NCI-H1417 (cell line): Measurements from ENCODE around the gene CD2AP.
"Not testable (repeated sequence)": the region's sequence is repeated elsewhere in the genome, so short reads cannot be mapped to it uniquely, and the experiment has no call there.

ENCODE experiments used
- DNase-seq, 3 experiments: peaks; one replicate each; lab custom pipeline; 2025; lab: John Stamatoyannopoulos, UW

Gene CD2AP

GRCh38 chr6:47566602-47567001 lies 89.0 kb downstream of the CD2AP start:
- DNase-seq, result not testable (repeated sequence)

- DNase-seq, result no peak
Measured at GRCh38 chr6:47567586-47567985, 90.0 kb downstream of the CD2AP start.

GRCh38 chr6:47571488-47571887 lies 93.9 kb downstream of the CD2AP start:
- DNase-seq, result no peak

GRCh38 chr6:47573109-47573508 lies 95.5 kb downstream of the CD2AP start:
- no peak for DNase-seq

GRCh38 chr6:47574789-47575188 lies 97.2 kb downstream of the CD2AP start:
- DNase-seq, result no peak

- DNase-seq, result no peak
Measured at GRCh38 chr6:47579040-47579439, 101.5 kb downstream of the CD2AP start.

- DNase-seq, result no peak
Measured at GRCh38 chr6:47581591-47581990, 104.0 kb downstream of the CD2AP start.

- no peak for DNase-seq
Measured at GRCh38 chr6:47587493-47587892, 109.9 kb downstream of the CD2AP start.

- peak in 1 of 3 experiments; percentile 30 for DNase-seq
Measured at GRCh38 chr6:47592131-47592840, 114.7 kb downstream of the CD2AP start.

- no peak for DNase-seq
Measured at GRCh38 chr6:47593979-47594378, 116.4 kb downstream of the CD2AP start.

- DNase-seq, result peak in 1 of 3 experiments; percentile 13
Measured at GRCh38 chr6:47595785-47596184, 118.2 kb downstream of the CD2AP start.

GRCh38 chr6:47598367-47598766 lies 120.8 kb downstream of the CD2AP start:
- no peak for DNase-seq

- no peak for DNase-seq
Measured at GRCh38 chr6:47599512-47599911, 121.9 kb downstream of the CD2AP start.

- DNase-seq, result no peak
Measured at GRCh38 chr6:47603227-47603626, 125.6 kb downstream of the CD2AP start.

GRCh38 chr6:47603995-47604394 lies 126.4 kb downstream of the CD2AP start:
- no peak for DNase-seq

- no peak for DNase-seq
Measured at GRCh38 chr6:47621838-47622449, 144.4 kb downstream of the CD2AP start.

GRCh38 chr6:47626782-47627181 lies 149.2 kb downstream of the CD2AP start:
- no peak for DNase-seq

- no peak for DNase-seq
Measured at GRCh38 chr6:47628448-47629272, 151.1 kb downstream of the CD2AP start.

GRCh38 chr6:47629954-47630353 lies 152.4 kb downstream of the CD2AP start:
- no peak for DNase-seq

GRCh38 chr6:47630587-47630986 lies 153.0 kb downstream of the CD2AP start:
- DNase-seq, result peak in 1 of 3 experiments; percentile 15

GRCh38 chr6:47631269-47631772 lies 153.7 kb downstream of the CD2AP start:
- DNase-seq, result peak; percentile 44 to 80 (median 53)

GRCh38 chr6:47631797-47632196 lies 154.2 kb downstream of the CD2AP start:
- DNase-seq, result peak in 1 of 3 experiments; percentile 58

- peak in 1 of 3 experiments; percentile 43 for DNase-seq
Measured at GRCh38 chr6:47633141-47633540, 155.6 kb downstream of the CD2AP start.
